Measurements from ENCODE around the gene TCP10L. TPM values are rescaled to one million over a fixed set of nuclear protein-coding genes. Genes with fewer than 3 reads are reported as not detected.
A peak's percentile ranks its signal among the peaks of the same experiment; 100 is the strongest.

TCP10L gene
- total and polyA plus RNA-seq, 7 donors: 0.51 to 2.8 (median 1.4) TPM; not detected in 2

DNA sequence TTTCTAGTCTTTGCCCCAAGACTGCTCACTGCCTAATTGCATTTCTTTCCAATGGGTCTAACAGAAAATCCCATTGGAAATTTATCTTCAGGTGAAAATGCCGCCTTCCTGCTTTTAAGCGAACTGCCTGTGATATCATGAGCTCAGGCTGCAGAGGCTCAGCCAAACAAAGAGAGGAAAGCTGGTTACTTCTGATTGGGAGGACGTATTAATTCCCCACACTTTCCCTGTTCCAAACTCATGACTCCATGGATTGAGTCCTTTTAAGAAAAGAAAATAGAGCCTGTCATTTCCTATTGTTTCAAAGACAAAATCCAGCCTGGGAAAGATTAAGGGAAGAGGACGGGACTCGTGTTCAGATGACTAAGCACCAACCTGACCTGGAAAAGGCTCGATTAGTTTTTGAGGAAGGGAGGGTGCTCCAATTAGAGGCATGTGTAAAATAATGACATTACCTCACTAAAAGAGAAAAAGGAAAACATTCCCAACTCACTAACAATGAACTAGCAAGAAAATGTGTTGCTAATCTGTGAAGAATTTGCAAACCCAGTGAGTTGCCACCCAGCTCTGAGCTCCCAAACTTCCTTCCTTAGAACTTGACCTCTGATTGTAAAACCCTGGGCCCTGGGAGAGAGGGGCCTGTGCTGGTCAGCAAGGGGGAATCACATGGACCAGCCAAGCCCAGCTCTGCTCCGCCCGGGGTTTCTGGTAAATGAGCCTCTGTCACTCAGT lies 61.2 kb downstream of the TCP10L start:
- intact Hi-C loops (cut with DNase I): no loop called here
- TF ChIP-seq, protein P1, sequence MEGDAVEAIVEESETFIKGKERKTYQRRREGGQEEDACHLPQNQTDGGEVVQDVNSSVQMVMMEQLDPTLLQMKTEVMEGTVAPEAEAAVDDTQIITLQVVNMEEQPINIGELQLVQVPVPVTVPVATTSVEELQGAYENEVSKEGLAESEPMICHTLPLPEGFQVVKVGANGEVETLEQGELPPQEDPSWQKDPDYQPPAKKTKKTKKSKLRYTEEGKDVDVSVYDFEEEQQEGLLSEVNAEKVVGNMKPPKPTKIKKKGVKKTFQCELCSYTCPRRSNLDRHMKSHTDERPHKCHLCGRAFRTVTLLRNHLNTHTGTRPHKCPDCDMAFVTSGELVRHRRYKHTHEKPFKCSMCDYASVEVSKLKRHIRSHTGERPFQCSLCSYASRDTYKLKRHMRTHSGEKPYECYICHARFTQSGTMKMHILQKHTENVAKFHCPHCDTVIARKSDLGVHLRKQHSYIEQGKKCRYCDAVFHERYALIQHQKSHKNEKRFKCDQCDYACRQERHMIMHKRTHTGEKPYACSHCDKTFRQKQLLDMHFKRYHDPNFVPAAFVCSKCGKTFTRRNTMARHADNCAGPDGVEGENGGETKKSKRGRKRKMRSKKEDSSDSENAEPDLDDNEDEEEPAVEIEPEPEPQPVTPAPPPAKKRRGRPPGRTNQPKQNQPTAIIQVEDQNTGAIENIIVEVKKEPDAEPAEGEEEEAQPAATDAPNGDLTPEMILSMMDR (IDR thresholded peaks at IDR 0.05): no peak
- peak in 1 of 4 donors; percentile 23 for TF ChIP-seq POLR2AphosphoS5 (IDR thresholded peaks at IDR 0.05)
- TF ChIP-seq EP300 (IDR thresholded peaks at IDR 0.05): no peak
- TF ChIP-seq POLR2A (IDR thresholded peaks at IDR 0.05): no peak
- peaks cover 0 to 11% (median 5%) of the 10 kb centered on the region in 4 donors for H3K4me1 ChIP-seq
- 84 to 88% methylated on average over 8 of the region's 8 CpGs for WGBS, 2 donors
- no peaks in the 10 kb centered on the region for H3K27me3 ChIP-seq
- peak overlapping the region in 3 of 4 donors; percentile 15 to 79 (median 26) for H3K27ac ChIP-seq
- DNase-seq: peak; percentile 63
- no peaks in the 10 kb centered on the region for H3K9me3 ChIP-seq
- H3K36me3 ChIP-seq: no peaks in the 10 kb centered on the region
- no peak overlapping the region for H3K4me3 ChIP-seq

Small RNA genes lying within 50 kb of the gene (small RNA-seq; reads per million reads assigned to genes)
- 0 reads per million in 3 donors for gene RF00438
- gene RNA5SP490: 0 to 0.36 (median 0) reads per million in 3 donors

Other genes with a start within 250 kb of the TCP10L start
- 10 to 100 TPM in 3 of 4 donors, 1 to 10 TPM in 1; 7.5 to 16.7 (median 11.5) TPM for gene URB1, start 192.5 kb downstream of the TCP10L start, total RNA-seq
- 1 to 10 TPM in 1 of 3 donors, under 1 TPM in 2; 0.60 to 7.1 (median 0.69) TPM for gene URB1, start 192.5 kb downstream of the TCP10L start, polyA plus RNA-seq
- 10 to 100 TPM; 32.1 to 53.8 (median 41.2) TPM for gene EVA1C, start 172.8 kb downstream of the TCP10L start, total RNA-seq
- gene EVA1C, start 172.8 kb downstream of the TCP10L start, polyA plus RNA-seq: 10 to 100 TPM in 1 of 3 donors, 1 to 10 TPM in 2; 3.5 to 10.8 (median 6.0) TPM
- 10 to 100 TPM; 14.4 to 33.8 (median 24.2) TPM for gene CFAP298, start 26.9 kb upstream of the TCP10L start, total RNA-seq
- gene CFAP298, start 26.9 kb upstream of the TCP10L start, polyA plus RNA-seq: 10 to 100 TPM; 24.7 to 38.6 (median 32.4) TPM
- 10 to 100 TPM in 1 of 4 donors, 1 to 10 TPM in 3; 4.9 to 12.0 (median 9.3) TPM for gene SYNJ1, start 142.5 kb upstream of the TCP10L start, total RNA-seq
- gene SYNJ1, start 142.5 kb upstream of the TCP10L start, polyA plus RNA-seq: 1 to 10 TPM; 3.7 to 5.1 (median 4.2) TPM
- 10 to 100 TPM; 44.6 to 70.6 (median 49.9) TPM for gene PAXBP1, start 186.2 kb upstream of the TCP10L start, total RNA-seq
- 10 to 100 TPM in 1 of 3 donors, 1 to 10 TPM in 2; 4.9 to 17.6 (median 5.4) TPM for gene PAXBP1, start 186.2 kb upstream of the TCP10L start, polyA plus RNA-seq